HepG2 (cell line): ENCODE results near the gene NRL. TPM values are rescaled to one million over a fixed set of nuclear protein-coding genes. Genes with fewer than 3 reads are reported as not detected.

ENCODE experiments used
- ATM ChIP-seq: fragments of 450-650 bp; IDR thresholded peaks from 2 replicates; pipeline ENCODE4 v1.7.1; 2017; ENCODE audit warnings: mild to moderate bottlenecking, borderline replicate concordance
- EHMT2 ChIP-seq: fragments of 200-600 bp; sonication (generic); IDR thresholded peaks from 2 replicates; pipeline ENCODE4 v1.7.0; 2017; ENCODE audit warnings: antibody characterized with exemption, low read depth, low read length, borderline replicate concordance
- FOXA1 ChIP-seq, 2 experiments: fragments of 450-650 bp in 1 of 2; sonication (generic) in 1 of 2; formaldehyde crosslinking in 1 of 2; IDR thresholded peaks; 2 replicates each; pipeline versions ENCODE4 v1.4.0 to v1.6.1; 2016 to 2020; ENCODE audit warnings: missing genetic modification reagents in 1 of 2
- GABPA ChIP-seq, 2 experiments: IDR thresholded peaks; 2 replicates each; pipeline ENCODE4 v1.6.1; 2011 to 2016; ENCODE audit warnings: low read depth in 2 of 2, low read length in 1 of 2, missing biosample characterization in 1 of 2, missing genetic modification characterization in 1 of 2
- GTF2F1 ChIP-seq: fragments of 150-350 bp; IDR thresholded peaks from 2 replicates; pipeline ENCODE4 v1.6.1; 2014; ENCODE audit warnings: low read length
- HNRNPK ChIP-seq: fragments of 200-400 bp; formaldehyde crosslinking; IDR thresholded peaks from 2 replicates; pipeline ENCODE4 v1.6.1; 2018; ENCODE audit warnings: low read length, low read depth, moderate library complexity, mild to moderate bottlenecking; ENCODE audit not compliant: poor library complexity, severe bottlenecking
- KDM4B ChIP-seq: sonication (generic); formaldehyde crosslinking; IDR thresholded peaks from 2 replicates; pipeline ENCODE4 v1.4.0; 2020; ENCODE audit warnings: missing genetic modification reagents
- KLF13 ChIP-seq: sonication (generic); formaldehyde crosslinking; IDR thresholded peaks from 2 replicates; pipeline ENCODE4 v1.4.0; 2020; ENCODE audit warnings: mild to moderate bottlenecking, missing genetic modification reagents
- MBD4 ChIP-seq: IDR thresholded peaks from 2 replicates; pipeline ENCODE4 v1.6.1; 2012; ENCODE audit warnings: low read length, inconsistent platforms, borderline replicate concordance
- MTF2 ChIP-seq: sonication (generic); formaldehyde crosslinking; IDR thresholded peaks from 2 replicates; pipeline ENCODE4 v1.5.0; 2020; ENCODE audit warnings: missing genetic modification reagents, borderline replicate concordance
- SNAI1 ChIP-seq: sonication (generic); formaldehyde crosslinking; IDR thresholded peaks from 2 replicates; pipeline ENCODE4 v1.5.0; 2020; ENCODE audit warnings: mild to moderate bottlenecking, missing genetic modification reagents, borderline replicate concordance
- SOX6 ChIP-seq, 2 experiments: fragments of 450-650 bp in 1 of 2; sonication (generic) in 1 of 2; formaldehyde crosslinking in 1 of 2; IDR thresholded peaks; 2 replicates each; pipeline versions ENCODE4 v1.4.0 to v1.6.1; 2017 to 2020; ENCODE audit warnings: antibody characterized with exemption in 1 of 2, mild to moderate bottlenecking in 1 of 2, missing genetic modification reagents in 1 of 2
- ZC3H13 ChIP-seq: sonication (generic); formaldehyde crosslinking; IDR thresholded peaks from 2 replicates; pipeline ENCODE4 v1.8.1; 2023; ENCODE audit warnings: mild to moderate bottlenecking, missing genetic modification reagents, moderate library complexity
- ZNF343 ChIP-seq: sonication (generic); formaldehyde crosslinking; IDR thresholded peaks from 2 replicates; pipeline ENCODE4 v1.4.0; 2020; ENCODE audit warnings: mild to moderate bottlenecking, missing genetic modification reagents
- ZNF577 ChIP-seq: sonication (generic); formaldehyde crosslinking; IDR thresholded peaks from 2 replicates; pipeline ENCODE4 v1.4.0; 2020; ENCODE audit warnings: mild to moderate bottlenecking, low read depth, missing genetic modification reagents, borderline replicate concordance
- ZNF615 ChIP-seq: sonication (generic); formaldehyde crosslinking; IDR thresholded peaks from 2 replicates; pipeline ENCODE4 v1.5.0; 2020; ENCODE audit warnings: mild to moderate bottlenecking, missing genetic modification reagents, borderline replicate concordance
- ZNF652 ChIP-seq: IDR thresholded peaks from 2 replicates; pipeline ENCODE4 v1.6.1; 2016; ENCODE audit warnings: low read depth, borderline replicate concordance
- polyA plus RNA-seq, 8 experiments: library from polyadenylated mRNA; depleted of rRNA in 3 of 8; stranded (reverse) in 7 of 8; unstranded in 1 of 8; fragments of >200 nt; fragmentation: Illumina TruSeq in 4 of 8; extraction: Trizol in 4 of 8; gene quantifications; 2 replicates each; pipeline versions ENCODE4 v1.2.1 to v1.2.3, GENCODE V29; 2011 to 2016; ENCODE audit warnings: low read depth in 4 of 8, missing spikeins in 1 of 8, mixed read lengths in 1 of 8; ENCODE audit not compliant: insufficient read depth in 1 of 8
- total RNA-seq, 5 experiments: library from RNA; depleted of rRNA; stranded (reverse); fragments of >200 nt; fragmentation: Illumina TruSeq; extraction: Trizol; gene quantifications; 2 replicates each; pipeline ENCODE4 v1.2.3, GENCODE V29; 2016; ENCODE audit warnings: low read depth in 1 of 5
- TF ChIP-seq, protein P1 (sequence below): sonication (generic); formaldehyde crosslinking; IDR thresholded peaks from 2 replicates; pipeline ENCODE4 v1.5.0; 2020; ENCODE audit warnings: missing genetic modification reagents
- TF ChIP-seq, protein P2 (sequence below): sonication (generic); formaldehyde crosslinking; IDR thresholded peaks from 2 replicates; pipeline ENCODE4 v1.8.1; 2023; ENCODE audit warnings: mild to moderate bottlenecking, inconsistent platforms, moderate library complexity, missing genetic modification reagents, borderline replicate concordance
- TF ChIP-seq, protein P3 (sequence below): sonication (generic); formaldehyde crosslinking; IDR thresholded peaks from 2 replicates; pipeline ENCODE4 v1.4.0; 2020; ENCODE audit warnings: mild to moderate bottlenecking, missing genetic modification reagents
- TF ChIP-seq, protein P4 (sequence below): sonication (generic); formaldehyde crosslinking; IDR thresholded peaks from 2 replicates; pipeline ENCODE4 v1.4.0; 2020; ENCODE audit warnings: missing genetic modification reagents, borderline replicate concordance
- TF ChIP-seq, protein P5 (sequence below): sonication (generic); formaldehyde crosslinking; IDR thresholded peaks from 2 replicates; pipeline ENCODE4 v1.4.0; 2020; ENCODE audit warnings: missing genetic modification reagents; ENCODE audit errors: not compliant biosample characterization

Gene NRL
- total and polyA plus RNA-seq, 2 of the 13 experiments (the other 11 are each of a cell fraction or from before 2014, with no cell fraction given): 2.5 to 4.7 TPM

DNA sequence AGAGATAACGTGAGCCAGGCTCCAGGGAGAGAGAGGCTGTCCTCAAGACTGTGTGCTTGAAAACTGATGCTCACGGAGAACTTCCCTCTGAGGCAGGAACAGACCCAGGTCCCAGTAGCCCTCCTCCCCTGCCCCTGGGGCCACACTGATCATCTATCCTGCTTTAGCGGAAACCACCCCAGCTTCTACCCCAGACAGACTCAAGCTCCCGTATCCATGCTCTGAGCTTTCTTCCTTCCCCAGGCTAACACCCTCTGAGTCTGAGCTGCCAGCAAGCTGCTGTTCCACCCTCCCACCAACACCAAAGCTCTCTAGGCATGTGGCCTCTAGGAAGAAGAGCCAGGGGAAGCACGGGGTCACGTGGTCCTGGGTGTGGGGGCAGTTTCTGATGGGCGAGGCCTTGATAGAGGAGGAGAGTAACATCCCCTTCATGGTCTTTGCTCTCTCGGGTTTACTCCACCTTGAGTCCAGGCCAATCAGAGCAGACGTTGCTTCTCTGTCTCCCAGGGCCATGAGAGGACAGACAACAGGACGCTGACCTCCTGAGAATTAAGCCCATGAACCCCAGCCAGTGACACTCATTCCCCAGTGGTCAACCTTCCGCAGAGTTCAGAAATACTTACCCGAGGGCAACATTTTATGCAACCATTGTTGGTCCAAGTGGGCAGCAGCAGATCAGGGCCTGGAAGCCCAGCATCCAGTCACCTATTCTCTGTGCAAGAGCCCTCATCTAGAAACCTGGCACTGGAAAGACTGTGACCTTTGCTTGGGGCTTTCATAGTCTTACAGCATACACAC, 19.3 kb downstream of the NRL start (continued):
- TF ChIP-seq MBD4 (no peak), GABPA (IDR thresholded peaks at IDR 0.05; ENCODE audit: low read depth, low read length) (no peak), GABPA (CRISPR knock-in tag; IDR thresholded peaks at IDR 0.05; ENCODE audit: low read depth) (no peak), ZNF577 (CRISPR knock-in tag) (peak; percentile 95; the same call in 1 of the 2 replicates), EHMT2 (peak; percentile 95; the same call in 1 of the 2 replicates), SOX6 (IDR thresholded peaks at IDR 0.05) (no peak), SOX6 (CRISPR knock-in tag; IDR thresholded peaks at IDR 0.05) (peak; percentile 90), KLF13 (peak; percentile 74; the same call in 1 of the 2 replicates), ATM (peak; percentile 73; the same call in 1 of the 2 replicates), HNRNPK (no peak), ZNF652 (CRISPR knock-in tag) (peak; percentile 68; the same call in 1 of the 2 replicates), ZC3H13 (no peak), ZNF615 (CRISPR knock-in tag) (no peak), ZNF343 (CRISPR knock-in tag) (peak; percentile 100), SNAI1 (CRISPR knock-in tag) (peak; percentile 91; the same call in 1 of the 2 replicates), KDM4B (peak; percentile 86; the same call in 1 of the 2 replicates), MTF2 (CRISPR knock-in tag) (no peak), FOXA1 (IDR thresholded peaks at IDR 0.05) (no peak), FOXA1 (CRISPR knock-in tag; IDR thresholded peaks at IDR 0.05) (peak; percentile 60), GTF2F1 (peak; percentile 91)
- TF ChIP-seq, protein P1, sequence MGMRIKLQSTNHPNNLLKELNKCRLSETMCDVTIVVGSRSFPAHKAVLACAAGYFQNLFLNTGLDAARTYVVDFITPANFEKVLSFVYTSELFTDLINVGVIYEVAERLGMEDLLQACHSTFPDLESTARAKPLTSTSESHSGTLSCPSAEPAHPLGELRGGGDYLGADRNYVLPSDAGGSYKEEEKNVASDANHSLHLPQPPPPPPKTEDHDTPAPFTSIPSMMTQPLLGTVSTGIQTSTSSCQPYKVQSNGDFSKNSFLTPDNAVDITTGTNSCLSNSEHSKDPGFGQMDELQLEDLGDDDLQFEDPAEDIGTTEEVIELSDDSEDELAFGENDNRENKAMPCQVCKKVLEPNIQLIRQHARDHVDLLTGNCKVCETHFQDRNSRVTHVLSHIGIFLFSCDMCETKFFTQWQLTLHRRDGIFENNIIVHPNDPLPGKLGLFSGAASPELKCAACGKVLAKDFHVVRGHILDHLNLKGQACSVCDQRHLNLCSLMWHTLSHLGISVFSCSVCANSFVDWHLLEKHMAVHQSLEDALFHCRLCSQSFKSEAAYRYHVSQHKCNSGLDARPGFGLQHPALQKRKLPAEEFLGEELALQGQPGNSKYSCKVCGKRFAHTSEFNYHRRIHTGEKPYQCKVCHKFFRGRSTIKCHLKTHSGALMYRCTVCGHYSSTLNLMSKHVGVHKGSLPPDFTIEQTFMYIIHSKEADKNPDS (CRISPR knock-in tag): no peak
- TF ChIP-seq, protein P2, sequence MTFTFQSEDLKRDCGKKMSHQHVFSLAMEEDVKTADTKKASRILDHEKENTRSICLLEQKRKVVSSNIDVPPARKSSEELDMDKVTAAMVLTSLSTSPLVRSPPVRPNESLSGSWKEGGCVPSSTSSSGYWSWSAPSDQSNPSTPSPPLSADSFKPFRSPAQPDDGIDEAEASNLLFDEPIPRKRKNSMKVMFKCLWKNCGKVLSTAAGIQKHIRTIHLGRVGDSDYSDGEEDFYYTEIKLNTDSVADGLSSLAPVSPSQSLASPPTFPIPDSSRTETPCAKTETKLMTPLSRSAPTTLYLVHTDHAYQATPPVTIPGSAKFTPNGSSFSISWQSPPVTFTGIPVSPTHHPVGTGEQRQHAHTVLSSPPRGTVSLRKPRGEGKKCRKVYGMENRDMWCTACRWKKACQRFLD (CRISPR knock-in tag): peak; percentile 52
- TF ChIP-seq, protein P3, sequence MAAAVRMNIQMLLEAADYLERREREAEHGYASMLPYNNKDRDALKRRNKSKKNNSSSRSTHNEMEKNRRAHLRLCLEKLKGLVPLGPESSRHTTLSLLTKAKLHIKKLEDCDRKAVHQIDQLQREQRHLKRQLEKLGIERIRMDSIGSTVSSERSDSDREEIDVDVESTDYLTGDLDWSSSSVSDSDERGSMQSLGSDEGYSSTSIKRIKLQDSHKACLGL (CRISPR knock-in tag): peak; percentile 98
- TF ChIP-seq, protein P4, sequence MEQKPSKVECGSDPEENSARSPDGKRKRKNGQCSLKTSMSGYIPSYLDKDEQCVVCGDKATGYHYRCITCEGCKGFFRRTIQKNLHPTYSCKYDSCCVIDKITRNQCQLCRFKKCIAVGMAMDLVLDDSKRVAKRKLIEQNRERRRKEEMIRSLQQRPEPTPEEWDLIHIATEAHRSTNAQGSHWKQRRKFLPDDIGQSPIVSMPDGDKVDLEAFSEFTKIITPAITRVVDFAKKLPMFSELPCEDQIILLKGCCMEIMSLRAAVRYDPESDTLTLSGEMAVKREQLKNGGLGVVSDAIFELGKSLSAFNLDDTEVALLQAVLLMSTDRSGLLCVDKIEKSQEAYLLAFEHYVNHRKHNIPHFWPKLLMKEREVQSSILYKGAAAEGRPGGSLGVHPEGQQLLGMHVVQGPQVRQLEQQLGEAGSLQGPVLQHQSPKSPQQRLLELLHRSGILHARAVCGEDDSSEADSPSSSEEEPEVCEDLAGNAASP (CRISPR knock-in tag): peak; percentile 98
- TF ChIP-seq, protein P5, sequence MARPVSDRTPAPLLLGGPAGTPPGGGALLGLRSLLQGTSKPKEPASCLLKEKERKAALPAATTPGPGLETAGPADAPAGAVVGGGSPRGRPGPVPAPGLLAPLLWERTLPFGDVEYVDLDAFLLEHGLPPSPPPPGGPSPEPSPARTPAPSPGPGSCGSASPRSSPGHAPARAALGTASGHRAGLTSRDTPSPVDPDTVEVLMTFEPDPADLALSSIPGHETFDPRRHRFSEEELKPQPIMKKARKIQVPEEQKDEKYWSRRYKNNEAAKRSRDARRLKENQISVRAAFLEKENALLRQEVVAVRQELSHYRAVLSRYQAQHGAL (CRISPR knock-in tag): no peak
